ENCODE data around the gene KASH5.

The KASH5 gene

GRCh38 chr19:49400029-49400428, 12.0 kb downstream of the KASH5 start:
- Histone ChIP-seq H3K4me2 (ENCODE audit: low read length) (no peak overlapping the region), H3K4me1 (peaks cover 23% of the 10 kb centered on the region), H3K4me3 (ENCODE audit: low read depth, low read length) (no peak overlapping the region), H3K9ac (no peak overlapping the region), H3K36me3 (ENCODE audit: control insufficient read depth, insufficient read depth, low read length) (no peaks in the 10 kb centered on the region), H2AFZ (no peak overlapping the region), H3K27me3 (ENCODE audit: control insufficient read depth, insufficient read depth, low read length) (no peaks in the 10 kb centered on the region), H3K79me2 (no peaks in the 10 kb centered on the region), H3K9me3 (ENCODE audit: control insufficient read depth, low read length) (no peaks in the 10 kb centered on the region), H3K27ac (no peak overlapping the region)
- no peak for TF ChIP-seq CTCF (IDR thresholded peaks at IDR 0.05)

- TF ChIP-seq CTCF (IDR thresholded peaks at IDR 0.05), result no peak
- H3K9ac ChIP-seq, result no peak overlapping the region
- H3K4me1 ChIP-seq, result peaks cover 16% of the 10 kb centered on the region
- H2AFZ ChIP-seq, result peak overlapping the region; percentile 92
- H3K4me3 ChIP-seq (ENCODE audit: low read depth, low read length), result no peak overlapping the region
- no peaks in the 10 kb centered on the region for H3K9me3 ChIP-seq (ENCODE audit: control insufficient read depth, low read length)
- H3K79me2 ChIP-seq, result no peaks in the 10 kb centered on the region
- H3K27me3 ChIP-seq (ENCODE audit: control insufficient read depth, insufficient read depth, low read length), result no peaks in the 10 kb centered on the region
- H3K4me2 ChIP-seq (ENCODE audit: low read length), result no peak overlapping the region
- H3K27ac ChIP-seq, result peak overlapping the region; percentile 48
- no peaks in the 10 kb centered on the region for H3K36me3 ChIP-seq (ENCODE audit: control insufficient read depth, insufficient read depth, low read length)
These were observed 15.5 kb downstream of the KASH5 start for GRCh38 chr19:49403404-49404187.

GRCh38 chr19:49407079-49407478, 19.0 kb downstream of the KASH5 start:
- H3K79me2 ChIP-seq, result no peaks in the 10 kb centered on the region
- TF ChIP-seq CTCF (IDR thresholded peaks at IDR 0.05), result no peak
- H3K27me3 ChIP-seq (ENCODE audit: control insufficient read depth, insufficient read depth, low read length), result no peaks in the 10 kb centered on the region
- H2AFZ ChIP-seq, result no peak overlapping the region
- H3K9ac ChIP-seq, result no peak overlapping the region
- peaks cover 10% of the 10 kb centered on the region for H3K4me1 ChIP-seq
- H3K4me2 ChIP-seq (ENCODE audit: low read length), result no peak overlapping the region
- H3K36me3 ChIP-seq (ENCODE audit: control insufficient read depth, insufficient read depth, low read length), result no peaks in the 10 kb centered on the region
- no peaks in the 10 kb centered on the region for H3K9me3 ChIP-seq (ENCODE audit: control insufficient read depth, low read length)
- no peak overlapping the region for H3K4me3 ChIP-seq (ENCODE audit: low read depth, low read length)
- H3K27ac ChIP-seq, result no peak overlapping the region

- Histone ChIP-seq H3K4me2 (ENCODE audit: low read length) (no peak overlapping the region), H2AFZ (no peak overlapping the region), H3K4me1 (peaks cover 10% of the 10 kb centered on the region), H3K79me2 (no peaks in the 10 kb centered on the region), H3K27me3 (ENCODE audit: control insufficient read depth, insufficient read depth, low read length) (no peaks in the 10 kb centered on the region), H3K27ac (no peak overlapping the region), H3K9me3 (ENCODE audit: control insufficient read depth, low read length) (no peaks in the 10 kb centered on the region), H3K36me3 (ENCODE audit: control insufficient read depth, insufficient read depth, low read length) (no peaks in the 10 kb centered on the region), H3K4me3 (ENCODE audit: low read depth, low read length) (no peak overlapping the region), H3K9ac (no peak overlapping the region)
- no peak for TF ChIP-seq CTCF (IDR thresholded peaks at IDR 0.05)
These were observed 19.5 kb downstream of the KASH5 start for GRCh38 chr19:49407482-49408015.
